GM19351 (cell line): ENCODE results near the gene EPN2.
"Not testable (repeated sequence)": the region's sequence is repeated elsewhere in the genome, so short reads cannot be mapped to it uniquely, and the experiment has no call there.

ENCODE experiments used
- ATAC-seq: cut with Tn5 transposase; IDR thresholded peaks from one replicate; pipeline ENCODE4 v1.9.1; 2021; ENCODE audit warnings: mild to moderate bottlenecking, moderate library complexity; ENCODE audit not compliant: unreplicated experiment

The EPN2 gene

DNA sequence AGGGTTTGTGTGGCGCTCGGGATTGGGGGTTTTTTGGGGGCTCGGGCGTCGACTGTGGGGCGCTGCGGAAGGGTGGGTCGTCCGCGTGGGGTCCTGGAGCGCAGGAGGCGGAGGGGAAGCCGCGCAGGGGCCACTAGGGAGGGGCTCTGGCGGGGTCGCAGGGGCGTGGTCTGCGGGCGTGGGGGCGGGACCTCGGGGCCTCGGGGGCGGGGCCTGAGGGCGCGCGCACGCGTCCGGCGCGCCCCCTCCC is at the start of gene EPN2:
TSS of gene EPN2 (plus strand) at position 228 of the 250 bp plus-strand sequence. CDS start 45,754 bp downstream, outside the sequence.
- ATAC-seq = not testable (repeated sequence)

DNA sequence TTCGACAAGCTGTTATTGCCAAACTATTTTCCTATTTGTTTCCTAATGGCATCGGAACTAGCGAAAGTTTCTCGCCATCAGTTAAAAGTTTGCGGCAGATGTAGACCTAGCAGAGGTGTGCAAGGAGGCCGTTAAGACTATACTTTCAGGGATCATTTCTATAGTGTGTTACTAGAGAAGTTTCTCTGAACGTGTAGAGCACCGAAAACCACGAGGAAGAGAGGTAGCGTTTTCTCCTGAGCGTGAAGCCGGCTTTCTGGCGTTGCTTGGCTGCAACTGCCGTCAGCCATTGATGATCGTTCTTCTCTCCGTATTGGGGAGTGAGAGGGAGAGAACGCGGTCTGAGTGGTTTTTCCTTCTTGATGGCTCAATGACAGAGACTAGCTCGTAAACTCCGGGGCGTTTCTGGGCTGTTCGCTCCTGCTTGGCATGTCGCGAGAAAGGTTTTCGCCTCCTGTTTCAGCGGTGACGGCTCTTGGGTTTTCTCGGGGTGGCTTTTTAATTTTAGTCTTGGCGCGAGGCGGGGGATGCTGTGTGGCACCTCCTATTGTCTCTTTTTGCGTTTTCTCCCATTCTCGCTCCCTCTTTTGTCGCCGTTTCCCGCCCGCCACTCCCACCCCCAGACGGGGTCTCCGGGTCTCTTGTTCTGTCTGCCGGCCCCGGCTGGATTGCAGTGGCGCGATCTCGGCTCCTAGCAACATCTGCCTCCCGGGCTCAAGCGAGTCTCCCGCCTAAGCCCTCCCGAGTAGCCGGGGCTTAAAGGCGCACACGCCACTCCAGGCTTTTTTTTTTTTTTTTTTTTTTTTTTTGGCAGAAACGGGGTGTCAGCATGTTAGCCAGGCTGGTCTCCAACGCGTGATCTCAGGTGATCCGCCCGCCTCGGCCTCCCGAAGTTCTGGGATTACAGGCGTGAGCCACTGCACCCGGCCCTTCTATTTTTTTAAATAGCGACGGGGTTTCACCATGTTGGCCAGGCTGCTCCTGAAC is 49.0 kb upstream of the EPN2 start:
- ATAC-seq = peak; percentile 63

- ATAC-seq = peak; percentile 48
These were observed 48.1 kb upstream of the EPN2 start for GRCh38 chr17:19188870-19189708.

DNA sequence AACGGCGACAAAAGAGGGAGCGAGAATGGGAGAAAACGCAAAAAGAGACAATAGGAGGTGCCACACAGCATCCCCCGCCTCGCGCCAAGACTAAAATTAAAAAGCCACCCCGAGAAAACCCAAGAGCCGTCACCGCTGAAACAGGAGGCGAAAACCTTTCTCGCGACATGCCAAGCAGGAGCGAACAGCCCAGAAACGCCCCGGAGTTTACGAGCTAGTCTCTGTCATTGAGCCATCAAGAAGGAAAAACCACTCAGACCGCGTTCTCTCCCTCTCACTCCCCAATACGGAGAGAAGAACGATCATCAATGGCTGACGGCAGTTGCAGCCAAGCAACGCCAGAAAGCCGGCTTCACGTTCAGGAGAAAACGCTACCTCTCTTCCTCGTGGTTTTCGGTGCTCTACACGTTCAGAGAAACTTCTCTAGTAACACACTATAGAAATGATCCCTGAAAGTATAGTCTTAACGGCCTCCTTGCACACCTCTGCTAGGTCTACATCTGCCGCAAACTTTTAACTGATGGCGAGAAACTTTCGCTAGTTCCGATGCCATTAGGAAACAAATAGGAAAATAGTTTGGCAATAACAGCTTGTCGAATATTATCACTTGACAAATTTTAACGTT is 47.3 kb upstream of the EPN2 start:
- not testable (repeated sequence) for ATAC-seq

- peak; percentile 75 for ATAC-seq
These were observed 40.6 kb upstream of the EPN2 start for GRCh38 chr17:19196382-19197204.

- ATAC-seq = peak; percentile 69
These were observed 34.7 kb upstream of the EPN2 start for GRCh38 chr17:19202448-19202847.

GRCh38 chr17:19203429-19203828 is 33.7 kb upstream of the EPN2 start:
- ATAC-seq = not testable (repeated sequence)

GRCh38 chr17:19215074-19215860 is 21.9 kb upstream of the EPN2 start:
- ATAC-seq = not testable (repeated sequence)

- ATAC-seq = not testable (repeated sequence)
These were observed 20.8 kb upstream of the EPN2 start for GRCh38 chr17:19216148-19216926.

DNA sequence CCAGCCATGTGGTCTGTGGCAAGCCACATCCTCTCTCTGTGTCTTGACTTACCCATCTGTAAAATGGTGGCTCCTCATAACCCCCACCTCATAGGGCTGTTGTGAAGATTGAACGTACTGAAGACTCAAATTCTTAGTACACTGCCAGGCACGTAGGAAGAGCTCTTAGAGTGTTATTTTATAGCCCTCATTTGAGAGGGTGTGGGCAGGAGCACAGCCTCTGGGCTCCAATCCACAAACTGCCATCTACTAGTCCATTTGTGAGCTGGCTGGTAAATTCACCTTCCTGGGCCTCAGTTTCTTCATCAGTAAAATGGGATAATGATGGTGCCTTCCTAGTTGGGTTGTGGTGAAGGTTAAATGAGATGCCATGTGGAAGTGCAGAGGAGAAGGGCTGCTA is 18.3 kb upstream of the EPN2 start:
- ATAC-seq = not testable (repeated sequence)

DNA sequence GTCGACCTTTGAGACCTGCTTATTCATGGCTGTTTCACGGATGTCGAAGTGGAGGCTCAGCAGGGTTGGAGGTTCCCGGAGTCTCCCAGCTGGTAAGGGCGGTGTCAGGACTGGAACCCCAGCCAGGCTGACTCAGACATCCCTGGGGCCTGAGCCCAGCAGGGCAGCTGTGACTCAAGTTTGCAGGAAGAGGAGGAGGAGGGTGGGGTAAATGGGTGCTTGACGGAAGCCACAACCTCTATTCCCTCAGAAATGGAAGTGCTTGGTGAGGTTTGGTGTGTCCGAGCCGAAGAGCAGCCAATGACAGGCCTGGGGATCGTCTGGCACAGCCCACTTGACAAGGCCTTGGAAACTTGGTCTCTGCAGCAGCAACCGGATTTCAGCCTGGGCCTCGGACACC is 17.8 kb upstream of the EPN2 start:
- ATAC-seq = not testable (repeated sequence)

- not testable (repeated sequence) for ATAC-seq
These were observed 17.0 kb upstream of the EPN2 start for GRCh38 chr17:19220195-19220594.

GRCh38 chr17:19226610-19227588 is 10.3 kb upstream of the EPN2 start:
- ATAC-seq = not testable (repeated sequence)

DNA sequence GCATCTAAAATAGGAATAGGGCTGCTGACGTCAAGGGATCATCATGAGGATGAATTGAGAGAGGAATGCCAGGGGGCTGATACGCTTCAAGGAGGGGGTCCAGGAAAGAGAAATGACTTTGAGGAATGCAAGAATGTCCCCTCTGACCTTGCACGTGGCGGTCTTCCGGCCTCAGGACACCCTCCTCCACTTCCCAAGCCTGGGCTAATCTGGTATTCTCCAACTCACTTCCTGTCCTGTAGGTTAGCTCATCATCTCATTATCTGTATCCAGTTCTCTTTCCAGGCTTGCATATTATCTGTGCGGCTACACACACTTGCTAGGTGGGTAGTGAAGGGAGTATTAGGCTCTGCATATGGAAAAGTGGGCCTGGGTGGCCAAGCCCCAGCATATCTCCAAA is 2.5 kb upstream of the EPN2 start:
- ATAC-seq = not testable (repeated sequence)

- ATAC-seq = peak; percentile 23
These were observed 621 bp upstream of the EPN2 start for GRCh38 chr17:19236351-19237138.

- peak; percentile 75 for ATAC-seq
These were observed 412 bp downstream of the EPN2 start for GRCh38 chr17:19237389-19238166.
